HepG2 (cell line): ENCODE results near the gene SRSF7. TPM values are rescaled to one million over a fixed set of nuclear protein-coding genes. Genes with fewer than 3 reads are reported as not detected.
A peak's percentile ranks its signal among the peaks of the same experiment; 100 is the strongest.

Experiments used
- ATAC-seq: fragments of 200-7000 bp; cut with Tn5 transposase; 3 replicates; pipeline ENCODE4 v1.9.1; 2020; ENCODE audit warnings: mild to moderate bottlenecking, moderate library complexity
- BruUV-seq: library from RNA; stranded (reverse); fragments of 400-500 nt; replicated peaks from 2 replicates; lab custom pipeline; 2021; lab: Mats Ljungman, UMichigan
- CTCF ChIA-PET: fragments of 300-600 bp; formaldehyde crosslinking; extraction: SDS; loops from one replicate; lab custom pipeline; 2021; ENCODE audit warnings: low total read pairs, inconsistent platforms, low intra/inter-chr PET ratio; lab: Yijun Ruan, JAX
- POLR2A ChIA-PET: fragments of 350-600 bp; sonication (Branson Sonifier 250); formaldehyde crosslinking; loops from one replicate; lab custom pipeline; 2020; ENCODE audit warnings: antibody characterized with exemption, inconsistent platforms; lab: Yijun Ruan, JAX
- DNase-seq: peaks from one replicate; pipeline ENCODE4 v3.0.0-alpha.2; 2015; ENCODE audit warnings: low spot score
- FAIRE-seq: peaks from 3 replicates; lab custom pipeline; 2011; peaks lifted over from hg19 to GRCh38; lab: Jason Lieb, UNC
- H2AFZ ChIP-seq: one replicate; pipeline ENCODE4 v1.6.1; 2011; ENCODE audit warnings: low read length, inconsistent platforms
- H3K27ac ChIP-seq: fragments of 300-600 bp; 3 replicates; pipeline ENCODE4 v1.8.0; 2011; ENCODE audit warnings: mixed run types, mild to moderate bottlenecking, mixed read lengths, low read length, inconsistent platforms; ENCODE audit not compliant: insufficient read depth; ENCODE audit errors: extremely low read length
- H3K27me3 ChIP-seq, 2 experiments: fragments of 200-600 bp in 1 of 2; 2 replicates in 1 of 2; 3 replicates in 1 of 2; pipeline versions ENCODE4 v1.6.0 to v1.8.0; 2011; ENCODE audit warnings: low read length in 2 of 2, mild to moderate bottlenecking in 2 of 2, moderate library complexity in 2 of 2, inconsistent platforms in 1 of 2; ENCODE audit not compliant: insufficient read depth in 2 of 2, control insufficient read depth in 1 of 2
- H3K36me3 ChIP-seq, 2 experiments: fragments of 200-600 bp in 1 of 2; replicated peaks in 1 of 2; 2 replicates in 1 of 2; 3 replicates in 1 of 2; pipeline versions ENCODE4 v1.5.1 to v1.8.0; 2011; ENCODE audit warnings: low read length in 2 of 2, inconsistent platforms in 1 of 2; ENCODE audit not compliant: insufficient read depth in 2 of 2, control insufficient read depth in 1 of 2
- H3K4me1 ChIP-seq: 2 replicates; pipeline ENCODE4 v1.5.1; 2012; ENCODE audit warnings: low read length, inconsistent platforms; ENCODE audit not compliant: insufficient read depth
- H3K4me2 ChIP-seq: 2 replicates; pipeline ENCODE4 v1.6.0; 2011; ENCODE audit warnings: low read depth, low read length, inconsistent platforms
- H3K4me3 ChIP-seq, 3 experiments: fragments of 200-600 bp in 1 of 3; sonication (generic), shearing (Covaris generic) in 1 of 3; replicated peaks in 1 of 3; 2 replicates each; pipeline ENCODE4 v1.5.1; 2011 to 2016; ENCODE audit warnings: low read length in 3 of 3, inconsistent platforms in 2 of 3, low read depth in 2 of 3, mild to moderate bottlenecking in 2 of 3, control low read depth in 1 of 3, mixed read lengths in 1 of 3; ENCODE audit not compliant: insufficient read depth in 1 of 3
- H3K79me2 ChIP-seq: one replicate; pipeline ENCODE4 v1.6.1; 2011; ENCODE audit warnings: low read length, inconsistent platforms; ENCODE audit not compliant: insufficient read depth
- H3K9ac ChIP-seq: 2 replicates; pipeline ENCODE4 v1.6.0; 2011; ENCODE audit warnings: mild to moderate bottlenecking, low read depth, low read length, inconsistent platforms; ENCODE audit not compliant: insufficient read depth
- H3K9me3 ChIP-seq: 2 replicates; pipeline ENCODE4 v1.5.1; 2012; ENCODE audit warnings: mild to moderate bottlenecking, low read length
- H4K20me1 ChIP-seq: 2 replicates; pipeline ENCODE4 v1.6.0; 2011; ENCODE audit warnings: inconsistent platforms, mild to moderate bottlenecking, low read length, moderate library complexity; ENCODE audit not compliant: insufficient read depth
- DBP ChIP-seq: sonication (generic); formaldehyde crosslinking; IDR thresholded peaks from 2 replicates; pipeline ENCODE4 v1.4.0; 2020; ENCODE audit warnings: missing genetic modification reagents; ENCODE audit errors: not compliant biosample characterization
- E2F2 ChIP-seq: sonication (generic); formaldehyde crosslinking; IDR thresholded peaks from 2 replicates; pipeline ENCODE4 v1.4.0; 2020; ENCODE audit warnings: missing genetic modification reagents, borderline replicate concordance
- EED ChIP-seq: sonication (generic); formaldehyde crosslinking; IDR thresholded peaks from 2 replicates; pipeline ENCODE4 v1.5.0; 2020; ENCODE audit warnings: mild to moderate bottlenecking, missing genetic modification reagents
- FOXO1 ChIP-seq: sonication (generic); formaldehyde crosslinking; IDR thresholded peaks from 2 replicates; pipeline ENCODE4 v1.4.0; 2020; ENCODE audit warnings: missing genetic modification reagents
- GPBP1L1 ChIP-seq: sonication (generic); formaldehyde crosslinking; IDR thresholded peaks from 2 replicates; pipeline ENCODE4 v1.5.0; 2020; ENCODE audit warnings: mild to moderate bottlenecking, missing genetic modification reagents
- HINFP ChIP-seq: sonication (generic); formaldehyde crosslinking; IDR thresholded peaks from 2 replicates; pipeline ENCODE4 v1.4.0; 2020; ENCODE audit warnings: low read depth, mild to moderate bottlenecking, missing genetic modification reagents
- IKZF1 ChIP-seq: fragments of 450-650 bp; IDR thresholded peaks from 2 replicates; pipeline ENCODE4 v1.7.1; 2016
- KLF12 ChIP-seq: sonication (generic); formaldehyde crosslinking; IDR thresholded peaks from 2 replicates; pipeline ENCODE4 v1.4.0; 2020; ENCODE audit warnings: missing genetic modification reagents, borderline replicate concordance
- NCOA1 ChIP-seq: sonication (generic); formaldehyde crosslinking; IDR thresholded peaks from 2 replicates; pipeline ENCODE4 v1.9.0; 2021; ENCODE audit warnings: missing genetic modification reagents
- NR2F6 ChIP-seq, 2 experiments: IDR thresholded peaks; 2 replicates each; pipeline ENCODE4 v1.6.1; 2016; ENCODE audit warnings: antibody characterized with exemption in 1 of 2, mild to moderate bottlenecking in 1 of 2
- PRMT3 ChIP-seq: sonication (generic); formaldehyde crosslinking; IDR thresholded peaks from 2 replicates; pipeline ENCODE4 v1.8.1; 2022; ENCODE audit warnings: low read depth, mild to moderate bottlenecking, moderate library complexity, missing genetic modification reagents, borderline replicate concordance
- SIN3A ChIP-seq: IDR thresholded peaks from 2 replicates; pipeline ENCODE4 v1.6.1; 2011; ENCODE audit warnings: low read depth, mild to moderate bottlenecking, control low read depth, low read length, borderline replicate concordance
- THRA ChIP-seq: sonication (generic); formaldehyde crosslinking; IDR thresholded peaks from 2 replicates; pipeline ENCODE4 v1.4.0; 2020; ENCODE audit warnings: missing genetic modification reagents, borderline replicate concordance
- ZFP91 ChIP-seq: sonication (generic); formaldehyde crosslinking; IDR thresholded peaks from 2 replicates; pipeline ENCODE4 v1.9.0; 2022; ENCODE audit warnings: missing genetic modification reagents, mild to moderate bottlenecking, borderline replicate concordance
- ZNF10 ChIP-seq: sonication (generic); formaldehyde crosslinking; IDR thresholded peaks from 2 replicates; pipeline ENCODE4 v1.4.0; 2020; ENCODE audit warnings: mild to moderate bottlenecking, low read depth, missing genetic modification reagents, borderline replicate concordance
- ZNF576 ChIP-seq: sonication (generic); formaldehyde crosslinking; IDR thresholded peaks from 2 replicates; pipeline ENCODE4 v1.4.0; 2020; ENCODE audit warnings: mild to moderate bottlenecking, missing genetic modification reagents
- WGBS: methylation state at CpG from one replicate; pipeline ENCODE4 v1.1.6; 2017; ENCODE audit warnings: low lambda C conversion rate; 5-methylcytosine and 5-hydroxymethylcytosine counted together
- in situ Hi-C: cut with HindIII; loops from 2 replicates; pipeline ENCODE4 v1.10.0; 2017; ENCODE audit warnings: low pct_unique_long_range_greater_than_20kb; ENCODE audit not compliant: extremely low pct_ligation_motif_present
- intact Hi-C: fragments of 100-400 bp; cut with micrococcal nuclease; formaldehyde crosslinking; loops from one replicate; pipeline ENCODE4 v1.10.0; 2022; ENCODE audit not compliant: unreplicated experiment
- polyA plus RNA-seq, 8 experiments: library from polyadenylated mRNA; depleted of rRNA in 3 of 8; stranded (reverse) in 7 of 8; unstranded in 1 of 8; fragments of >200 nt; fragmentation: Illumina TruSeq in 4 of 8; extraction: Trizol in 4 of 8; gene quantifications; 2 replicates each; pipeline versions ENCODE4 v1.2.1 to v1.2.3, GENCODE V29; 2011 to 2016; ENCODE audit warnings: low read depth in 4 of 8, missing spikeins in 1 of 8, mixed read lengths in 1 of 8; ENCODE audit not compliant: insufficient read depth in 1 of 8
- total RNA-seq, 5 experiments: library from RNA; depleted of rRNA; stranded (reverse); fragments of >200 nt; fragmentation: Illumina TruSeq; extraction: Trizol; gene quantifications; 2 replicates each; pipeline ENCODE4 v1.2.3, GENCODE V29; 2016; ENCODE audit warnings: low read depth in 1 of 5

SRSF7 gene
- total and polyA plus RNA-seq, 2 of the 13 experiments (the other 11 are each of a cell fraction or from before 2014, with no cell fraction given): 172 to 275 TPM

- in situ Hi-C loops: no loop called here
- 82% methylated on average over 3 of the region's 3 CpGs for WGBS
- Histone ChIP-seq H3K4me1 (peaks cover 21% of the 10 kb centered on the region), H3K36me3 (peaks cover 2 to 14% of the 10 kb centered on the region in 2 experiments), H3K4me3 (no peak overlapping the region), H3K9ac (no peak overlapping the region), H3K4me2 (no peak overlapping the region), H3K9me3 (no peaks in the 10 kb centered on the region), H3K79me2 (no peaks in the 10 kb centered on the region), H2AFZ (no peak overlapping the region), H4K20me1 (no peaks in the 10 kb centered on the region), H3K27ac (no peak overlapping the region), H3K27me3 (no peaks in the 10 kb centered on the region)
- POLR2A ChIA-PET: no interaction called here
- CTCF ChIA-PET: no interaction called here
- intact Hi-C loops: no loop called here
- BruUV-seq: TSS peak; percentile 49
- DNase-seq: no peak
- ATAC-seq: no peak
- no peak for FAIRE-seq
- no peak for TF ChIP-seq ZNF10 (CRISPR knock-in tag)
- no peak for TF ChIP-seq KLF12 (CRISPR knock-in tag)
- no peak for TF ChIP-seq EED (CRISPR knock-in tag)
- no peak for TF ChIP-seq SIN3A
- TF ChIP-seq HINFP (CRISPR knock-in tag): no peak
- no peak for TF ChIP-seq NR2F6 (IDR thresholded peaks at IDR 0.05)
- TF ChIP-seq NR2F6 (CRISPR knock-in tag; IDR thresholded peaks at IDR 0.05): no peak
- TF ChIP-seq E2F2 (CRISPR knock-in tag): no peak
- TF ChIP-seq ZFP91 (CRISPR knock-in tag): no peak
- no peak for TF ChIP-seq PRMT3 (CRISPR knock-in tag)
- no peak for TF ChIP-seq NCOA1 (CRISPR knock-in tag)
- no peak for TF ChIP-seq THRA (CRISPR knock-in tag)
- TF ChIP-seq DBP (CRISPR knock-in tag): no peak
- no peak for TF ChIP-seq FOXO1 (CRISPR knock-in tag)
- no peak for TF ChIP-seq IKZF1
- no peak for TF ChIP-seq ZNF576 (CRISPR knock-in tag)
- no peak for TF ChIP-seq GPBP1L1 (CRISPR knock-in tag)
These were observed 46.8 kb upstream of the SRSF7 start for GRCh38 chr2:38797953-38798352.
